Tibial artery (tissue), 4 donors: ENCODE data around the gene CNST.
A peak's percentile ranks its signal among the peaks of the same experiment; 100 is the strongest.

Experiments
- DNase-seq, 2 donors: peaks; one replicate each; pipeline ENCODE4 v3.0.0-alpha.2; 2019
- H3K27ac ChIP-seq, 2 donors: fragments of 200-600 bp; sonication (generic) in 1 of 2; 1 replicate in 1 of 2; 2 replicates in 1 of 2; pipeline ENCODE4 v1.5.1; 2018 to 2019; ENCODE audit warnings: mild to moderate bottlenecking in 1 of 2
- H3K27me3 ChIP-seq, 2 donors: fragments of 200-600 bp; sonication (generic) in 1 of 2; one replicate each; pipeline versions ENCODE4 v1.5.1 to v1.6.0; 2016 to 2019
- H3K36me3 ChIP-seq, 3 donors: fragments of 200-600 bp; sonication (generic) in 2 of 3; one replicate each; pipeline ENCODE4 v1.5.1; 2016 to 2019; ENCODE audit warnings: mild to moderate bottlenecking in 2 of 3
- H3K4me1 ChIP-seq, 4 donors: fragments of 200-600 bp; sonication (generic) in 2 of 4; 1 replicate in 3 of 4; 2 replicates in 1 of 4; pipeline ENCODE4 v1.5.1; 2016 to 2019
- H3K4me3 ChIP-seq, 2 donors: fragments of 200-600 bp; sonication (generic) in 1 of 2; 1 replicate in 1 of 2; 2 replicates in 1 of 2; pipeline ENCODE4 v1.5.1; 2018 to 2019; ENCODE audit warnings: mild to moderate bottlenecking in 2 of 2
- H3K9me3 ChIP-seq, 3 donors: fragments of 200-600 bp; sonication (generic) in 1 of 3; one replicate each; pipeline ENCODE4 v1.5.1; 2016 to 2019
- intact Hi-C: fragments of 100-400 bp; cut with DNase I; formaldehyde crosslinking; loops from one replicate; pipeline ENCODE4 v1.15.0; 2023; ENCODE audit warnings: low total_unique reads
- TF ChIP-seq, protein P1 (sequence below), 2 experiments: fragments of 200-600 bp in 1 of 2; fragments of 450-650 bp in 1 of 2; IDR thresholded peaks; one replicate each; pipeline ENCODE4 v1.5.1; 2017 to 2019; ENCODE audit warnings: antibody characterized with exemption in 2 of 2, mild to moderate bottlenecking in 1 of 2, moderate library complexity in 1 of 2

Gene CNST

DNA sequence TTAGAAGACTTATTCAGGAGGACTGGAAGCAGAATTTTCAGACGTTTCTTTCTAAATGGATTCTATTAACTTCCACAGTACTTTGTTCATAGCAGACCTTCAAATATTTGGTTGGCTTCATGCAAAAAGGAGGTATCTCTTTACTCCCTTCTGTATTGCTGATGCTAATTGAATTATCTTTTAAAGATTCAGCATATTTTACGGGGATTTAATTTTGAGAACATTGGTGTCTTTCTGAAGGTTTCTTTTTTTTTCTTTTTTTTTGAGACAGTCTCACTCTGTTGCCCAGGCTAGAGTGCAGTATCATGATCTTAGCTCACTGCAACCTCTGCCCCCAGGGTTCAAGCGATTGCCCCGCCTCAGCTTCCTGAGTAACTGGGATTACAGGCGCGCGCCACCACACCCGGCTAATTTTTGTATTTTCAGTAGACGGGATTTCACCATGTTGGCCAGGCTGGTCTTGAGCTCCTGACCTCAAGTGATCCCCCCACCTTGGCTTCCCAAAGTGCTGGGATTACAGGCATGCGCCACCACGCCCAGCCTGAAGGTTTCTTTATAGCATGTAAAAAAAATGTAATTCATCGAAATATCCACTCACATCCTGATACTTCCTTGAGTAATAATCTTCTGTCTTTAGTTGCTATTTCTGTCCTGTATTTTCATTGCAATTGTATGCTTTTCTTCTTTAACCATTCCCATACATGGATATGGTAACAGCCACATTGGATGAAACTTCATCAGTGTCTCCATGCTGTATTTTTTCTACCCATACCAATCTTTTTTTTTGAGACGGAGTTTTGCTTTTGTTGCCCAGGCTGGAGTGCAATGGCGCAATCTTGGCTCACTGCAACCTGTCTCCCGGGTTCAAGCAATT, 14.5 kb downstream of the CNST start:
- H3K9me3 ChIP-seq: no peaks in the 10 kb centered on the region
- H3K27me3 ChIP-seq: no peaks in the 10 kb centered on the region
- TF ChIP-seq, protein P1, sequence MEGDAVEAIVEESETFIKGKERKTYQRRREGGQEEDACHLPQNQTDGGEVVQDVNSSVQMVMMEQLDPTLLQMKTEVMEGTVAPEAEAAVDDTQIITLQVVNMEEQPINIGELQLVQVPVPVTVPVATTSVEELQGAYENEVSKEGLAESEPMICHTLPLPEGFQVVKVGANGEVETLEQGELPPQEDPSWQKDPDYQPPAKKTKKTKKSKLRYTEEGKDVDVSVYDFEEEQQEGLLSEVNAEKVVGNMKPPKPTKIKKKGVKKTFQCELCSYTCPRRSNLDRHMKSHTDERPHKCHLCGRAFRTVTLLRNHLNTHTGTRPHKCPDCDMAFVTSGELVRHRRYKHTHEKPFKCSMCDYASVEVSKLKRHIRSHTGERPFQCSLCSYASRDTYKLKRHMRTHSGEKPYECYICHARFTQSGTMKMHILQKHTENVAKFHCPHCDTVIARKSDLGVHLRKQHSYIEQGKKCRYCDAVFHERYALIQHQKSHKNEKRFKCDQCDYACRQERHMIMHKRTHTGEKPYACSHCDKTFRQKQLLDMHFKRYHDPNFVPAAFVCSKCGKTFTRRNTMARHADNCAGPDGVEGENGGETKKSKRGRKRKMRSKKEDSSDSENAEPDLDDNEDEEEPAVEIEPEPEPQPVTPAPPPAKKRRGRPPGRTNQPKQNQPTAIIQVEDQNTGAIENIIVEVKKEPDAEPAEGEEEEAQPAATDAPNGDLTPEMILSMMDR (IDR thresholded peaks at IDR 0.05): no peak
- peaks cover 0 to 80% (median 40%) of the 10 kb centered on the region in 4 donors for H3K4me1 ChIP-seq
- intact Hi-C loops: no loop called here
- no peak overlapping the region for H3K4me3 ChIP-seq
- no peaks in the 10 kb centered on the region for H3K36me3 ChIP-seq
- peak overlapping the region; percentile 11 to 47 for H3K27ac ChIP-seq
- no peak for DNase-seq

DNA sequence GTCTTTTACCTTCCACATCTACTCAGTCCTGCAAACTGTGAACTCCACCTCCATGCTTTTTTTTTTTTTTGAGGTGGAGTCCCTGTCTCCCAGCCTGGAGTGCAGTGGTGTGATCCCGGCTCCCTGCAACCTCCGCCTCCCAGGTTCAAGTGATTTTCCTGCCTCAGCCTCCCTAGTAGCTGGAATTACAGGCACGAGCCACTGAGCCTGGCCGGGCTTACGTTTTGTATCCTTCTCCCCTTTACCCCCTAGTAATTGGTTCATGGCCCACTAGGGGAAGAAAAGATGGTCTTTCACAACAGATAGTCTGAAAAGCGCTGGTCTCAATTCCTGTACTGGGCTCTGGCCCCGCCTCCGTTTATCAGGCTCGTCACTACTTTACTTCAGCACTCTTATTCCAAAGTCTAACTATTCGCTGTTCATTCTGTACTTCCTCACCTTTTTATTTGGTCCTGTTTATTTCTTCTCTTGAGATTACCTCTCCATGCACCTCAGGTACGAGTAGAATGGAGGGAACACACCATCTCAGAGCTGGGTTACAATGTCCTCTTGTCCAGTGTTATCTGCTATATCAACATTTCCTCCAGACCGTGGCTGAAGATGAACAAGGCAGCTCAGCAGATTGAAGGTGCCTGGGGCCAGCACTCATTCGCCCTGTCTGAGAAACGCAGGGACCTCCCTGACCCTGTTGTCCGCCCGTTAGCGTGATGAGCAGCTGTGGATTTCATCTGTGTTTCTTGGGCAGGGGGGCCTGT, 16.2 kb downstream of the CNST start:
- Histone ChIP-seq H3K9me3 (no peaks in the 10 kb centered on the region), H3K4me1 (peaks cover 0 to 87% (median 43%) of the 10 kb centered on the region in 4 donors), H3K36me3 (no peaks in the 10 kb centered on the region), H3K4me3 (no peak overlapping the region), H3K27ac (peak overlapping the region; percentile 2 to 8), H3K27me3 (no peaks in the 10 kb centered on the region)
- DNase-seq: no peak
- intact Hi-C loops: no loop called here
- TF ChIP-seq, protein P1 (IDR thresholded peaks at IDR 0.05): no peak

- no peaks in the 10 kb centered on the region for H3K36me3 ChIP-seq
- peak overlapping the region; percentile 2 to 8 for H3K27ac ChIP-seq
- no peaks in the 10 kb centered on the region for H3K9me3 ChIP-seq
- intact Hi-C loops: no loop called here
- no peak for DNase-seq
- TF ChIP-seq, protein P1 (IDR thresholded peaks at IDR 0.05): no peak
- H3K4me3 ChIP-seq: no peak overlapping the region
- peaks cover 0 to 87% (median 45%) of the 10 kb centered on the region in 4 donors for H3K4me1 ChIP-seq
- no peaks in the 10 kb centered on the region for H3K27me3 ChIP-seq
Observed at GRCh38 chr1:246583056-246583440, 16.8 kb downstream of the CNST start.

DNA sequence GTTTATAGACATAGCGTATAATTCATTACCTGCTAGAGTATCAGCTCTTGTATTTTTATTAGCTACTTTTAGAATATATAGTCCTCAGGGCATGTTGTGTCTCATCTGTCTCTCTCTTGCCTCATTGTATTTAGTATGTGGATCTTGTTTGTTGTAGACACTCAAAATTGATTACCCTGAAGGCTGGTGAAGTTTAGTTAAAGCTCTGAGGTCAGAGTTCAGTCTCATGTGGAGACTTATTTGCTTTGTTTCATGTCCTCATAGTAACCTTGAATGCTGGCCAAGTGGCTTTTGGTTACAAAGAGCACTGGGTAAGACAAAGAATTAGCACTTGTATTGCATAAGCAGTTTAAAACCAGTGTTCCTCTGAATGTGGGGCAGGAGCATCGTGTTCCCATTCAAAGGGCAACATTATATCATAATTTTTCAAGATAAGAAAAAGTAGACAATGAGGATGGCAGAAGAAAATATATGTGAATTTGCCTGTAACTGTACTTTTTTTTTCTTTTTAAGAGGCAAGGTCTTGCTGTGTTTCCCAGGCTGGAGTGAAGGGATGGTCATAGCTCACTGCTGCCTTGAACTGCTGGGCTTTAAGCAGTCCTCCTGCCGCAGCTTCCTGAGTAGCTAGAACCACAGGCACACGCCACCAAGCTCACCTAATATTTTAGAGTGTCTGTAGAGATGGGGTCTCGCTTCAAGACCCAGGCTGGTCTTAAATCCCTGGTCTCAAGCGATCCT, 17.4 kb downstream of the CNST start:
- H3K27me3 ChIP-seq: no peaks in the 10 kb centered on the region
- no peak overlapping the region for H3K4me3 ChIP-seq
- H3K27ac ChIP-seq: peak overlapping the region; percentile 2 to 8
- peak in 1 of 2 donors; percentile 80 for DNase-seq
- intact Hi-C loops: no loop called here
- no peaks in the 10 kb centered on the region for H3K9me3 ChIP-seq
- TF ChIP-seq, protein P1 (IDR thresholded peaks at IDR 0.05): no peak
- H3K36me3 ChIP-seq: no peaks in the 10 kb centered on the region
- H3K4me1 ChIP-seq: peaks cover 0 to 82% (median 42%) of the 10 kb centered on the region in 4 donors

GRCh38 chr1:246587032-246587431, 20.8 kb downstream of the CNST start:
- Histone ChIP-seq H3K4me3 (no peak overlapping the region), H3K9me3 (no peaks in the 10 kb centered on the region), H3K27me3 (no peaks in the 10 kb centered on the region), H3K27ac (peak overlapping the region; percentile 60 to 63), H3K36me3 (peaks cover 0 to 2% (median 0%) of the 10 kb centered on the region in 3 donors), H3K4me1 (peaks cover 0 to 69% (median 21%) of the 10 kb centered on the region in 4 donors)
- intact Hi-C loops: no loop called here
- TF ChIP-seq, protein P1 (IDR thresholded peaks at IDR 0.05): no peak
- DNase-seq: no peak
